ENCODE data around the gene CDK18.

The CDK18 gene

GRCh38 chr1:205523891-205524793 is 19.7 kb downstream of the CDK18 start:
- peak; percentile 58 for DNase-seq (ENCODE audit: low read depth)

- DNase-seq (ENCODE audit: low read depth) = no peak
Observed at GRCh38 chr1:205524794-205525101, 20.3 kb downstream of the CDK18 start.

- no peak for DNase-seq (ENCODE audit: low read depth)
Observed at GRCh38 chr1:205525495-205526285, 21.2 kb downstream of the CDK18 start.

- no peak for DNase-seq (ENCODE audit: low read depth)
Observed at GRCh38 chr1:205526431-205526830, 22.0 kb downstream of the CDK18 start.

GRCh38 chr1:205527931-205528330 is 23.5 kb downstream of the CDK18 start:
- no peak for DNase-seq (ENCODE audit: low read depth)

- DNase-seq (ENCODE audit: low read depth) = no peak
Observed at GRCh38 chr1:205528446-205528886, 24.0 kb downstream of the CDK18 start.

- peak; percentile 79 for DNase-seq (ENCODE audit: low read depth)
Observed at GRCh38 chr1:205528887-205529825, 24.7 kb downstream of the CDK18 start.

GRCh38 chr1:205530116-205530515 is 25.6 kb downstream of the CDK18 start:
- DNase-seq (ENCODE audit: low read depth) = no peak

- no peak for DNase-seq (ENCODE audit: low read depth)
Observed at GRCh38 chr1:205531191-205532025, 26.9 kb downstream of the CDK18 start.

GRCh38 chr1:205532026-205532898 is 27.8 kb downstream of the CDK18 start:
- no peak for DNase-seq (ENCODE audit: low read depth)

- no peak for DNase-seq (ENCODE audit: low read depth)
Observed at GRCh38 chr1:205532996-205533735, 28.7 kb downstream of the CDK18 start.

GRCh38 chr1:205533748-205534443 is 29.4 kb downstream of the CDK18 start:
- no peak for DNase-seq (ENCODE audit: low read depth)

- no peak for DNase-seq (ENCODE audit: low read depth)
Observed at GRCh38 chr1:205534444-205534985, 30.0 kb downstream of the CDK18 start.

- no peak for DNase-seq (ENCODE audit: low read depth)
Observed at GRCh38 chr1:205535096-205535495, 30.6 kb downstream of the CDK18 start.

- DNase-seq (ENCODE audit: low read depth) = no peak
Observed at GRCh38 chr1:205535866-205536758, 31.6 kb downstream of the CDK18 start.

- no peak for DNase-seq (ENCODE audit: low read depth)
Observed at GRCh38 chr1:205536759-205537361, 32.4 kb downstream of the CDK18 start.

Data from activated T-cell treated with anti-CD3 and anti-CD28 coated beads for 48 hours (primary cell).